Neural crest cell (in vitro differentiated cells): ENCODE measurements around the gene STK24. TPM values are rescaled to one million over a fixed set of nuclear protein-coding genes. Genes with fewer than 3 reads are reported as not detected.
A peak's percentile ranks its signal among the peaks of the same experiment; 100 is the strongest.

Experiments
- DNase-seq: peaks from one replicate; pipeline ENCODE4 v3.0.0; 2021; ENCODE audit warnings: low read depth, mixed read lengths, low spot score
- H3K27ac Mint-ChIP-seq: one replicate; pipeline ENCODE4 v1.8.0; 2021; ENCODE audit warnings: mild to moderate bottlenecking, mixed read lengths; ENCODE audit not compliant: unreplicated experiment
- H3K27me3 Mint-ChIP-seq: 2 replicates; pipeline ENCODE4 v1.8.0; 2021; ENCODE audit warnings: low read depth, mild to moderate bottlenecking, mixed read lengths
- H3K36me3 Mint-ChIP-seq: 2 replicates; pipeline ENCODE4 v1.8.0; 2021; ENCODE audit warnings: low read depth, mild to moderate bottlenecking, mixed read lengths
- H3K4me1 Mint-ChIP-seq: 2 replicates; pipeline ENCODE4 v1.8.0; 2021; ENCODE audit warnings: mixed read lengths
- H3K4me3 Mint-ChIP-seq: one replicate; pipeline ENCODE4 v1.8.0; 2021; ENCODE audit warnings: mild to moderate bottlenecking, mixed read lengths
- H3K9me3 Mint-ChIP-seq: 2 replicates; pipeline ENCODE4 v1.8.0; 2021; ENCODE audit warnings: mixed read lengths
- total RNA-seq: library from RNA; stranded (reverse); gene quantifications from 2 replicates; pipeline ENCODE4 v1.2.1, GENCODE V29; 2021
- TF ChIP-seq, protein P1 (sequence below): fragments of 200-600 bp; sonication (generic); conservative IDR thresholded peaks from 2 replicates; pipeline ENCODE4 v1.5.0; 2021; ENCODE audit warnings: antibody characterized with exemption, mild to moderate bottlenecking

STK24 gene
- total RNA-seq, 1 donor from 2014 or later = 114 TPM

DNA sequence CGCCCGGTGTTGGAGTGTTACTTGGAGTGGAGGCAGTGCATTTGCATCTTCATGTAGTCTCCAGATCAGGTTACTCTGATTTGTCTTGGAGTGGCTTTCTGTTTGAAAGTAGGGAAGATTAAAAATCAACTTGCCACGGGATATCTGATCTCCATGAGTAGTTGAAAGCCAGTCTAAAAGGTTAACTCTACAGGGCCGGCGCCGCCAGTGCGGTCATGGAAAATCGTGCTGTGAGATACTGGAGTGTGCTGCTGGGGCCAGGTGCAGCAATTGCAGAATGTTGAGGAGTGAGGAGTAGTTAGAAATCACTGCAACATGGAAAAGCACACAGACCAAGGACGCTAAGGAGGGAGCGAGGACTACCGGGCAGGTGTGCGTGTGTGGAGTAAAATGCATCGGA lies 175.0 kb downstream of the STK24 start:
- H3K4me1 Mint-ChIP-seq = peaks cover 21% of the 10 kb centered on the region
- H3K27me3 Mint-ChIP-seq = no peaks in the 10 kb centered on the region

DNA sequence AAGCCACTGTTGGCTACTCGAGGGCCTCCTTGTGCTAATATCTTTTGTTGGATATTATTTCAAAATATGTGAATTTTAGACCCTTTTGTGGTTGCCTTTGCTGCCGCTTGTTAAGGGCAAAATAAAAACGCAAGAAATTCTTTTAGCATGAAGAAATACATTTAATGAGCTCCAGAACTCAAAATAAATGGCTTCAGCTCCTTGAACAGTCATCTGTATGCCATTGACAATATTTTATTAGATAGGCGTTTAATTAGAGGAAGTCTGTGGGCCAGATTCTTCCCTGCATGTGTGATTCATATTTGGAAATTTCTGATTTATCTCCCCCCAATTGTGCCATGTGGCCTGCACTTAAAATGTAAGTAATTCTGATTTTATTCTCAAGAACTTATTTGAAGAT lies 177.2 kb downstream of the STK24 start:
- Mint-ChIP-seq H3K36me3 (peaks cover 8% of the 10 kb centered on the region), H3K27ac (no peak overlapping the region), H3K27me3 (no peaks in the 10 kb centered on the region), H3K9me3 (no peaks in the 10 kb centered on the region), H3K4me1 (peaks cover 14% of the 10 kb centered on the region), H3K4me3 (no peak overlapping the region)
- TF ChIP-seq, protein P1, sequence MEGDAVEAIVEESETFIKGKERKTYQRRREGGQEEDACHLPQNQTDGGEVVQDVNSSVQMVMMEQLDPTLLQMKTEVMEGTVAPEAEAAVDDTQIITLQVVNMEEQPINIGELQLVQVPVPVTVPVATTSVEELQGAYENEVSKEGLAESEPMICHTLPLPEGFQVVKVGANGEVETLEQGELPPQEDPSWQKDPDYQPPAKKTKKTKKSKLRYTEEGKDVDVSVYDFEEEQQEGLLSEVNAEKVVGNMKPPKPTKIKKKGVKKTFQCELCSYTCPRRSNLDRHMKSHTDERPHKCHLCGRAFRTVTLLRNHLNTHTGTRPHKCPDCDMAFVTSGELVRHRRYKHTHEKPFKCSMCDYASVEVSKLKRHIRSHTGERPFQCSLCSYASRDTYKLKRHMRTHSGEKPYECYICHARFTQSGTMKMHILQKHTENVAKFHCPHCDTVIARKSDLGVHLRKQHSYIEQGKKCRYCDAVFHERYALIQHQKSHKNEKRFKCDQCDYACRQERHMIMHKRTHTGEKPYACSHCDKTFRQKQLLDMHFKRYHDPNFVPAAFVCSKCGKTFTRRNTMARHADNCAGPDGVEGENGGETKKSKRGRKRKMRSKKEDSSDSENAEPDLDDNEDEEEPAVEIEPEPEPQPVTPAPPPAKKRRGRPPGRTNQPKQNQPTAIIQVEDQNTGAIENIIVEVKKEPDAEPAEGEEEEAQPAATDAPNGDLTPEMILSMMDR = no peak
- DNase-seq = no peak

More for the DNA sequence above, 175.0 kb downstream of the STK24 start:
- Mint-ChIP-seq H3K4me3 (no peak overlapping the region), H3K9me3 (no peaks in the 10 kb centered on the region), H3K36me3 (peaks cover 3% of the 10 kb centered on the region), H3K27ac (no peak overlapping the region)
- TF ChIP-seq, protein P1 = no peak
- no peak for DNase-seq

DNA sequence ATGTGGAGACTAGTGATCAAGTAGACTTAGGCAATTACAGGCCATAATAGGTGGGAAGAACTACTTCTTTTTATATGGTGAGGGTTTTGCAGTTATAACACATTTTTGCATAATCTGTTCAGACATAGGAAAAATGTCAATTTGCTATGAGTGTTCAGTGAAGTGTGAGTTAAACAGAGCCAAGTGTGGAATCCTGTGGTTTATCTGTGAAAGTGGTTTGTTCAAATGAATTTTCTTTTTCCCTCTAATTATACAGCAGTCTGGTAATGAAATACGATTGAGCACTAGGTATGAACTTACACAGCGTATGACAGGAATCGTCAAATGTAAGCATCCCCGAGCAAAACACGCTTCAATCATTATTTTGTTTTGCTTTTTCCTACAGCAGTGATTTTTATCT lies 178.3 kb downstream of the STK24 start:
- no peak overlapping the region for H3K27ac Mint-ChIP-seq
- H3K4me3 Mint-ChIP-seq = no peak overlapping the region
- TF ChIP-seq, protein P1 = no peak

DNA sequence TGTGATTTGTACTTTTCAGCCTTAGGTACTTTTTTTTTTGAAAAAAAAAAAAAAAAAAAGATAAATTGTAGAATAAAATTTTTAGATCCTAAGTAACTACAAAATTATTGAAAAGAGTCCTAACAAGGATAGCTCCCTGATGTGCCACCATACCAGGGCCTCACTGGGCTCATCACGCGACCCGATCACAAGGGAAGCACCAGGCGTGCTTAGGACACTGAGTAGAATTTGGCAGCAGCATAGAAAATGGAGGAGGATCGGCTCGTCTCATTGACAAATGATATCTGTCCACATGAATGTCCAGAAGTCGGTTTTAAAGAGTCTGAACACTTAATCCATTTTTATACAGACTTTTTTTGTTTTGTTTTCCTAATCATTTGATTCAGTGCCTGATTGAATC lies 179.0 kb downstream of the STK24 start:
- TF ChIP-seq, protein P1 = no peak
- Mint-ChIP-seq H3K27ac (no peak overlapping the region), H3K36me3 (peaks cover 8% of the 10 kb centered on the region), H3K4me1 (peaks cover 16% of the 10 kb centered on the region), H3K27me3 (no peaks in the 10 kb centered on the region), H3K9me3 (no peaks in the 10 kb centered on the region), H3K4me3 (no peak overlapping the region)
- no peak for DNase-seq

More for the DNA sequence above, 178.3 kb downstream of the STK24 start:
- Mint-ChIP-seq H3K4me1 (peaks cover 10% of the 10 kb centered on the region), H3K9me3 (no peaks in the 10 kb centered on the region), H3K36me3 (peaks cover 8% of the 10 kb centered on the region), H3K27me3 (no peaks in the 10 kb centered on the region)
- no peak for DNase-seq

DNA sequence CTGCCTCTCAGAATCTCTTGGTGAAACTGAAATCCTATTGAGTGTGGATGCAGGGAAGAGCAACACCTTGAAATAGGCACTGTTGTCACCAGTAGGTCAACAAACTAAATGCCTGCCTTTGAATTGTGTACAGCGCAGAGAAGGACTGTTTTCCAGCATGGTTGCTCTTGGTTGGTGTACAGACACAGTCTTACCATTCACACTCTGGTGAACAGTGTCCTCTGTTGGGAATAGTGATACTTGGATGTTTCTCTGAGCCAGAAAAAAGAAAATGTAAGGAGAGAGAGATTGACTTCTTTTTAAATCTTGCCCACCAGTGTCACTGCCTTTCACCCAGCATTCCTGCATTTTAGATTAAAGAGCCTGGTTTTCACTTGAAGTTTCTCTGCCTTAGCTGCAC lies 179.7 kb downstream of the STK24 start:
- Mint-ChIP-seq H3K4me1 (peaks cover 19% of the 10 kb centered on the region), H3K36me3 (peaks cover 8% of the 10 kb centered on the region), H3K27me3 (no peaks in the 10 kb centered on the region), H3K9me3 (no peaks in the 10 kb centered on the region), H3K4me3 (no peak overlapping the region), H3K27ac (peak overlapping the region; percentile 32)
- TF ChIP-seq, protein P1 = no peak
- DNase-seq = no peak
